Measurements from ENCODE around the gene PXMP4.
"Not testable (repeated sequence)": the region's sequence is repeated elsewhere in the genome, so short reads cannot be mapped to it uniquely, and the experiment has no call there.

PXMP4 gene, protein sequence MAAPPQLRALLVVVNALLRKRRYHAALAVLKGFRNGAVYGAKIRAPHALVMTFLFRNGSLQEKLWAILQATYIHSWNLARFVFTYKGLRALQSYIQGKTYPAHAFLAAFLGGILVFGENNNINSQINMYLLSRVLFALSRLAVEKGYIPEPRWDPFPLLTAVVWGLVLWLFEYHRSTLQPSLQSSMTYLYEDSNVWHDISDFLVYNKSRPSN

DNA sequence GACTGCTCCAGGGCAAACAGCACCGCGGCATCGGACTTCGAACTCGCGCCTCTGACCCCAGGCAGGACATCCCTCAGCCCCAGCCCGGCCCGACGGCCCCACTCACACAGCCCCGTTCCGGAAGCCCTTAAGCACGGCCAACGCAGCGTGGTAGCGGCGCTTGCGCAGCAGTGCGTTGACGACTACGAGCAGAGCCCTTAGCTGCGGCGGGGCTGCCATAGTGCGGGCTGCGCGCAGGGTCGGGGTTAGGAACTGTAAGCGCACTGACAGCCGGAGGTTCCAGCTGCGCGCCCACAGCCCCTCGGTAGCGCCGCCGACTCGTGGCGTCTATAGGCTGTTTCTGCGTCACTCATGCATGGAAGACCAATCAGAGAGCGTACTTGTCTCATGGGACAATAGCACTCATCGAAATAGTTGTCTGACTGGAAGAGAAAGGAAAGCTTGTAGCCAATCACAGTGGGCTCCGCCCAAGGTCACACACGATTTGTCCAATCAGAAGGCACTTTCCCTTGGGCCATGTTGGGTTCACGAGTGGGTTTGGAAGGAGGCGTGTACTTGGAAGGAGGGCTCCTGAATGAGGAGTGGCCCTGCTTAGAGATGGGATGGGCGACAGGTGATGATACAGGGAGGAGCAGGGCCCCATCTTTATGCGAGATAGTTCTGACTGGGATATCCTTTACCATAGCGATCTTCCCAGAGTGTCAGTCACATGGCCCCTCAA, at the start of gene PXMP4:
Gene PXMP4, minus strand, starts transcription at position 322 of the 721 bp plus-strand sequence. Its CDS starts 103 bp downstream, at position 219.
- ATAC-seq (peak; percentile 99), DNase-seq (peak; percentile 79)
- H3K36me3 Mint-ChIP-seq (ENCODE audit: low read depth) = peaks cover 2% of the 10 kb centered on the region
- H3K27ac Mint-ChIP-seq = peak within 1 kb of the TSS; percentile 83
- no peaks in the 10 kb centered on the region for H3K27me3 Mint-ChIP-seq
- peaks cover 4% of the 10 kb centered on the region for H3K9me3 Mint-ChIP-seq
- peaks cover 24% of the 10 kb centered on the region for H3K4me1 Mint-ChIP-seq
- H3K4me3 Mint-ChIP-seq = peak within 1 kb of the TSS; percentile 78

DNA sequence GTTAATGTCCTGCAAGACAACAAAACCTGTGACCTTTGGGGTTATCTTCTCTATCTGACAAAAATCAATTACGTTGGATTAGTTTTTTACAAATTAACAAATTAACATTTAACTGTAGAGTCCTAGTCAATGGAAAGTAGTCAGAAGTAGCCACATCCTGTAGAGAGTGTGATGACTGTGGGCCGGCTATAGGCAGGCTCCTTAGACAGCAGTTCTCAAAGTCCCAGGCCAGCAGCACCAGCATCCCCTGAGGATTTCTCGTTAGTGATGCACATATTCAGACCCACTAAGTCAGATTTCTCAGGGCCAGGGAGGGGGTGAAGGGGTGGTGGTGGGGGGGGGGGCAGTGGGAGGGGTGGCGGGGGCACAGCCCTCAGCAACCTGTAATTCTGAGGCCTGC, 48.9 kb upstream of the PXMP4 start:
- no peak for DNase-seq
- H3K4me3 Mint-ChIP-seq = no peak overlapping the region
- no peak for ATAC-seq
- H3K36me3 Mint-ChIP-seq (ENCODE audit: low read depth) = peaks cover 17% of the 10 kb centered on the region
- H3K27ac Mint-ChIP-seq = no peak overlapping the region
- no peaks in the 10 kb centered on the region for H3K9me3 Mint-ChIP-seq
- H3K4me1 Mint-ChIP-seq = peaks cover 14% of the 10 kb centered on the region
- no peaks in the 10 kb centered on the region for H3K27me3 Mint-ChIP-seq

DNA sequence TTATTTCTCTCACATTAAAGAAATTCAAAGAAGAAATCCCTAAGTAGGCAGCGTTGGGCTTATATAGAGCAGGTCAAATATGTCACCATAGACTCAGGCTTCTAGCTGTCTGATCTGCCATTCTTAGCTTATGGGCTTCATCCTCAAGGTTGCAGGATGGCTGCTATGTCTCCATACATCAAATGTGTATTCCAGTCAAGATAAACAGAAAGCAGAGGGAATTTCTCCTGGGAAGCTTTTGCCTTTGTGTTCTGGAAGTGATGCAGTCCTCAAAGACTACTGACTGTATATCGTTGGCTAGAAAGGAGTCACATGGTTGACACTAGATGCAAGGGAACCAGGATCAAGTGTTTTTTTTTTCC, 47.6 kb upstream of the PXMP4 start:
- H3K27ac Mint-ChIP-seq = no peak overlapping the region
- H3K4me3 Mint-ChIP-seq = no peak overlapping the region
- peaks cover 20% of the 10 kb centered on the region for H3K36me3 Mint-ChIP-seq (ENCODE audit: low read depth)
- no peaks in the 10 kb centered on the region for H3K9me3 Mint-ChIP-seq
- no peak for DNase-seq
- no peaks in the 10 kb centered on the region for H3K27me3 Mint-ChIP-seq
- H3K4me1 Mint-ChIP-seq = peaks cover 4% of the 10 kb centered on the region
- ATAC-seq = no peak

DNA sequence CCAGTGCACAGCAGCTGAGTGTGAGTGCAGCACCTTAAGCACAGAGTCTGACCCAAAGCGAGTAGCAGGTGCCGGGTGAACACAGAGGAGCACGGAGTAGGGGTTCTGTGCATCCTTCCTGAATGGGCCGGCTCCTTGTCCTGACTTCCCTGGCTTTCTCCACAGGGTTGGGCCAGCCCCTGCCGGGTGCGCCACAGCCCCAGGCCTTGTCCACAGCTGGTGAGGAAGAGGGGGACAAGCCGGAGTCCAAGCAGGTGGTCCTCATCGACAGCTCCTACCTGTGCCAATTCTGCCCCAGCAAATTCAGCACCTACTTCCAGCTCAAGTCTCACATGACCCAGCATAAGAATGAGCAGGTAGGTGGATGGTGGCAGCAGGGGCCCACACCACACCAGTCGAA, 46.6 kb upstream of the PXMP4 start:
- Mint-ChIP-seq H3K27ac (no peak overlapping the region), H3K4me1 (no peaks in the 10 kb centered on the region), H3K4me3 (no peak overlapping the region), H3K9me3 (no peaks in the 10 kb centered on the region), H3K36me3 (ENCODE audit: low read depth) (peaks cover 16% of the 10 kb centered on the region), H3K27me3 (no peaks in the 10 kb centered on the region)
- DNase-seq (no peak), ATAC-seq (no peak)

DNA sequence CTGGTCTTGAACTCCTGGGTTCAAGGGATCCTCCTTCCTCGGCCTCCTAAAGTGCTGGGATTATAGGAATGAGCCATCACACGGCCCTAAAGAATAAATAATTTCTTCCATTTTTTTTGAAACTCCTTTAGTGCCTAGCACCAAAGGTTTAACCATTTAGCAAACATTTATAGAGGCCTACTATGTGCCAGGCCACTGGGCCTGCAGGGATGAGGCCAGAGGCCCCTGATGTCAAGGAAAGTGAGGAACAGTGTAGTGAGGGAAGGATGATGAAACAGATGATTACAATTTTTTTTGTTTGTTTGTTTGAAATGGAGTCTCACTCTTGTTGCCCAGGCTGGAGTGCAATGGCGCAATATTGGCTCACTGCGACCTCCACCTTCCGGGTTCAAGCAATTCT, 45.5 kb upstream of the PXMP4 start:
- Mint-ChIP-seq H3K4me3 (no peak overlapping the region), H3K4me1 (no peaks in the 10 kb centered on the region), H3K27me3 (no peaks in the 10 kb centered on the region), H3K9me3 (no peaks in the 10 kb centered on the region), H3K36me3 (ENCODE audit: low read depth) (peaks cover 16% of the 10 kb centered on the region), H3K27ac (no peak overlapping the region)
- no peak for ATAC-seq
- DNase-seq = no peak

DNA sequence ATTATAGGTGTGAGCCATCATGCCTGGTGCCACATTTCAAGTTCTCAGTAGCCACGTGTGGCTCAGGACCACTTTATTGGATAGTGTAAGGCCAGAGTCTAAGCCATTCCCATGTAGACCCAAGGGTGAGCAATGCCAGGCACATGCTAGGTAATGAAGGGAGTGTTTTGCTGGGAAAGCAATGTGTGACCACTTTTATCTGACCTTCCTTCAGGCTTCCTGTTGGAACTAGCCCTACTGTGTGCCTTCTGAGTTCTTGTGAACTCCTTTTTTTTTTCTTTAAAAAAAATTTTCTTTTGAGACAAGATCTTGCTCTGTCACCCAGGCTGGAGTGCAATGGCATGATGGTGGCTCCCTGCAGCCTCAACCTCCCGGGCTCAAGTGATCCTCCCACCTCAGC, 45.0 kb upstream of the PXMP4 start:
- DNase-seq = no peak
- Mint-ChIP-seq H3K27ac (no peak overlapping the region), H3K9me3 (no peaks in the 10 kb centered on the region), H3K36me3 (ENCODE audit: low read depth) (peaks cover 13% of the 10 kb centered on the region), H3K27me3 (no peaks in the 10 kb centered on the region), H3K4me1 (no peaks in the 10 kb centered on the region), H3K4me3 (no peak overlapping the region)
- ATAC-seq = no peak

DNA sequence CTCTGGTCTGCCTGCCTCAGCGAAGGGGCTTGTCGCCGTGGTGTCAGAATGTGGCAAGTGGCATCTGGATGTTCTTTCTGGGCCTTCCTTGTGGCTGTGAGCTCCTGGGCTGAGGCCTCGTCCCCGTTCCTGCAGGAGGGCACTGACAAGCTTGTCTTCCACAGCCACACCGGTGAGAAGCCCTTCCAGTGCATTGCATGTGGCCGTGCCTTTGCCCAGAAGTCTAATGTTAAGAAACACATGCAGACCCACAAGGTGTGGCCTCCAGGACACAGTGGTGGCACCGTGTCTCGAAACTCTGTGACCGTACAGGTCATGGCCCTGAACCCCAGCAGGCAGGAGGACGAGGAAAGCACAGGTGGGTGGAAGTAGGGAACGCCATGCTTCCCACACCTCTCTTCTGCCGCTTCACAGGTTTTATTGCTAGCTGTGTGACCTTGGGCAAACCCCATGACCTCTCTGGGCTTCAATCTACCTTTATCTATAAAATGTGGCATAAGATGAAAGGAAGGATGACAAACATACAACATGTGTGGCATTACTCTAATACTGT, 41.7 kb upstream of the PXMP4 start:
- DNase-seq (no peak), ATAC-seq (no peak)
- Mint-ChIP-seq H3K4me1 (no peaks in the 10 kb centered on the region), H3K27me3 (no peaks in the 10 kb centered on the region), H3K36me3 (ENCODE audit: low read depth) (peaks cover 15% of the 10 kb centered on the region), H3K4me3 (no peak overlapping the region), H3K27ac (no peak overlapping the region), H3K9me3 (peaks cover 5% of the 10 kb centered on the region)

DNA sequence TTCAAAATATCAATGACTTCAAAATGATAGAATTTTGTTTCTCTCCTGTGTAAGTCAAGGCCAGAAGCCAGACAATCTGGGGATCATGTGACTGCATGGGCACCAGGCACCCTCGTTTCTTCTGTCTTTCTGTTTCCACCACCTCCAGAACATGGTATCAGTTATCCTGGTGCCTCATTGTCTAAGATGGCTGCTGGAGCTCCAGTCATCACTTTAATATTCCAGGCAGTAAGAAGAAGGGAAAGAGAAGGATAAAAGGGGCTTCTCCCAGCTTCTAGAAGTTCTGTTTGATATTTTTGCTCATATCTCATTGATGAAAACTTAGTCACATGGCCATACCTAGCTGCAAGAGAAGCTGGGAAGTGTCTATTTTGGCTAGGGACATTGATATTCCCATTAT, 37.3 kb upstream of the PXMP4 start:
- Mint-ChIP-seq H3K4me3 (no peak overlapping the region), H3K36me3 (ENCODE audit: low read depth) (peaks cover 18% of the 10 kb centered on the region), H3K4me1 (peaks cover 10% of the 10 kb centered on the region), H3K27ac (no peak overlapping the region), H3K9me3 (peaks cover 5% of the 10 kb centered on the region), H3K27me3 (no peaks in the 10 kb centered on the region)
- DNase-seq (no peak), ATAC-seq (no peak)

DNA sequence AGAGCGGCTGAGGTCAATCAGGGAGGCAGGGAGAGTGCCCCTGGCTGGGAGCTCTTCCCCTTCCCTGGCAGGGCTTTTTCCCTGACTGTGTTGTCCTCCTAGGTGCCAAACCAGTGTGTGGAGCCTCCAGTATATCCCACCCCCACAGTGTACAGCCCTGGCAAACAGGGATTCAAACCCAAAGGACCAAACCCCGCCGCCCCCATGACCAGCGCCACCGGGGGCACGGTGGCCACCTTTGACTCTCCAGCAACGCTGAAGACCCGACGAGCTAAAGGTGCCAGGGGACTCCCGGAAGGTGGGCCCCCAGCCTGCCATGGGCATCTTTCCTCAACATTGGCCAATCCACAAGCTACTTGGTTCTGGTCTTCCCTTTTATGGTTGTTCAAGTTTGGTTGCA, 36.9 kb upstream of the PXMP4 start:
- ATAC-seq = no peak
- Mint-ChIP-seq H3K36me3 (ENCODE audit: low read depth) (peaks cover 19% of the 10 kb centered on the region), H3K9me3 (peaks cover 5% of the 10 kb centered on the region), H3K4me1 (peaks cover 10% of the 10 kb centered on the region), H3K27me3 (no peaks in the 10 kb centered on the region), H3K27ac (no peak overlapping the region), H3K4me3 (no peak overlapping the region)
- DNase-seq = no peak

DNA sequence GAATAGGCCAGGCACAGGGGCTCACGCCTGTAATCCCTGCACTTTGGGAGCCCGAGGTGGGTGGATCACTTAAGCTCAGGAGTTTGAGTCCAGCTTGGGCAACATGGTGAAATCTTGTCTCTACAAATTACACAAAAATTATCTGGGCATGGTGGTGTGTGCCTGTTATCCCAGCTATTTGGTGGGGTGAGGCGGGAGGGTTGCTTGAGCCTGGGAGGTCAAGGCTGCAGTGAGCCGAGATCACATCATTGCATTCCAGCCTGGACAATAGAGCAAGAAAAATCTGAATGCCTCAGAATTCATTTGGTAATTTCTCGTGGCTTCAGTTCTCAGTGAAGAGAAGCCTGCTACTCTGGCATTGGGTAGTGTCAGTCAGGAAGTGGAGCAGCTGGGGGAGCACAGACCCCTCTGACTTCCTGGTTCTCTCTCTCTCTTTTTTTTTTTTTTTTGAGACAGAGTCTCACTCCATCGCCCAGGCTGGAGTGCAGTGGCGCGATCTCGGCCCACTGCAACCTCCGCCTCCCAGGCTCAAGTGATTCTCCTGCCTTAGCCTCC, 35.9 kb upstream of the PXMP4 start:
- not testable (repeated sequence) for H3K4me3 Mint-ChIP-seq, H3K9me3 Mint-ChIP-seq, H3K27me3 Mint-ChIP-seq, H3K4me1 Mint-ChIP-seq, ATAC-seq, DNase-seq
- H3K27ac Mint-ChIP-seq = peak overlapping the region; percentile 42
- H3K36me3 Mint-ChIP-seq (ENCODE audit: low read depth) = peaks cover 22% of the 10 kb centered on the region

DNA sequence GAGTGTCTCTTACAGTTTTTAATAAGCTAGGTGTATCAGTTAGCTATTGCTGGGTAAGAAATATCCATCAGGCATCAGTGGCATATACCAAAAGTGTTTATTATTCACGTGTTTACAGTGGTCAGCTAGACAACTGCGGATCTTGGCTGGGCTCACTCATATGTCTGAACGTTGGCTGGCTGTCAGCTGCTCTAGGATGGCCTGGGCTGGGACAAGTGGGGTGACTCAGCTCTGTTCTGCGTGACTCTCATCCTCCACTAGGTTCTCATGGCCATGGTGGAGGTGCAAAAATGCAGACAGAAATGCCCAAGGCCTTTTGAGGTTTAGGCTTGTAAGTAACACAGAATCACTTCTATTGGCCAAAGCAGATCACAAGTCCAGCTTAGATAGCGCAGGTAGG, 33.7 kb upstream of the PXMP4 start:
- Mint-ChIP-seq H3K4me1 (peaks cover 10% of the 10 kb centered on the region), H3K27me3 (no peaks in the 10 kb centered on the region), H3K9me3 (peaks cover 5% of the 10 kb centered on the region), H3K27ac (no peak overlapping the region), H3K4me3 (no peak overlapping the region), H3K36me3 (ENCODE audit: low read depth) (peaks cover 27% of the 10 kb centered on the region)
- DNase-seq = no peak
- ATAC-seq = no peak

DNA sequence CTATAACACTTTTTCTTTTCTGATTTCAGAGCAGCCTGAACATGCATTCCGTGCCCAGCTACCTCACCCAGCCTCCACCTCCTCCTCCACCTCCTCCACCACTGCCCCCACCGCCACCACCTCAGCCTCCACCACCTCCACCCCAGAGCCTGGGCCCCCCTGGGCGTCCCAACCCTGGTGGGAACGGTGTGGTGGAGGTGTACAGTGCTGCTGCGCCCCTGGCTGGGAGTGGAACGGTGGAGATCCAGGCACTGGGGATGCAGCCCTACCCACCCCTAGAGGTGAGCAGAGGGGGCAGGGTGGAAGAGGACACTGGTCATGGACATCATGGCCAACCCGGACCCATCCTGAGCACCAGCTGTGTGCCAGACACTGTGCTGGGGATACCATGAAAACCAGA, 33.0 kb upstream of the PXMP4 start:
- Mint-ChIP-seq H3K9me3 (peaks cover 5% of the 10 kb centered on the region), H3K27me3 (no peaks in the 10 kb centered on the region), H3K4me1 (peaks cover 10% of the 10 kb centered on the region), H3K36me3 (ENCODE audit: low read depth) (peaks cover 30% of the 10 kb centered on the region), H3K4me3 (no peak overlapping the region), H3K27ac (no peak overlapping the region)
- ATAC-seq = no peak
- DNase-seq = no peak

DNA sequence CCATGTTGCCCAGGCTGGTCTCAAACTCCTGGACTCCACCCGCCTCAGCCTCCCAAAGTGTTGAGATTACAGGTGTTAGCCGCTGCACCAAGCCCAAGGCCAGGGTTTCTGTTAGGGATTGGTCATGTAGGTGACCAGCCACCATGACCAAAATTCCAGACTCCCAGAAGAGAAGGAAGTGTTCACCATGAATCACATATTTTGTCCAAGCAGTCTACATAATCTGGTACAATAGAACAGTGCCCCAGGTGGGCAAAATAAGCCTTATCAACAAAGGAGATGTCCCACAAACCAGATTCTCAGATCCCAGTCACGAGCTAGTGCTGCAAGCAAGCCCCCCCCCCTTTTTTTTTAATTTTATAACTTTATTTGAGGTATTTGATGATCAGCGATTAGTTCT, 31.7 kb upstream of the PXMP4 start:
- H3K27ac Mint-ChIP-seq = no peak overlapping the region
- H3K27me3 Mint-ChIP-seq = no peaks in the 10 kb centered on the region
- H3K36me3 Mint-ChIP-seq (ENCODE audit: low read depth) = peaks cover 27% of the 10 kb centered on the region
- ATAC-seq (no peak), DNase-seq (no peak)
- H3K4me3 Mint-ChIP-seq = no peak overlapping the region
- H3K9me3 Mint-ChIP-seq = no peaks in the 10 kb centered on the region
- peaks cover 10% of the 10 kb centered on the region for H3K4me1 Mint-ChIP-seq

DNA sequence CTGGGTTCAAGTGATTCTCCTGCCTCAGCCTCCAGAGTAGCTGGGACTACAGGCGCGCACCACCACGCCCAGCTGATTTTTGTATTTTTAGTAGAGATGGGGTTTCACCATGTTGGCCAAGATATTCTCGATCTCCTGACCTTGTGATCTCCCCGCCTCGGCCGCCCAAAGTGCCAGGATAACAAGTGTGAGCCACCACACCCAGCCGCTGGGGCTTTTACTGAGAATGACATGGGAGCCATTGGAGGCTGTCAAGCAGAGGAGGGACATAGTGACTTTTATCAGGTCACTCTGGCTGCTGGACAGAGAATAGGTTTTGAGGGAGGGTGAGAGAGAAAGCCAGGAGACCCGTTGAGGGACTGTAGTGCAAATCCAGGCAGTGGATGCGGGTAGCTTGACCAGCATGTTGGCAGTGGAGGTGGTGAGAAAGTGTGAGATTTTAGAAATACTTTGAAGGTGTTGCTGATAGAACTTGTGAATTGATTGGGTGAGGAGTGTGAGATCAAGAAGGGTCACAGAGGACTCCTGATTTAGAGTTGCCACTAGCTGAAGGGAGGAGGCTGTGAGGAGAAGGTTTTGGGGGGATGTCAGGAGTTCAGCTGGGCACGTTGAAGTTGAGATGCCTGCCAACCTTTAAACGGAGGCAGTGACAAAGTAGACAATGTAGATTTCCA, 26.4 kb upstream of the PXMP4 start:
- H3K4me1 Mint-ChIP-seq = no peaks in the 10 kb centered on the region
- H3K36me3 Mint-ChIP-seq (ENCODE audit: low read depth) = peaks cover 20% of the 10 kb centered on the region
- no peaks in the 10 kb centered on the region for H3K27me3 Mint-ChIP-seq
- ATAC-seq = no peak
- H3K27ac Mint-ChIP-seq = no peak overlapping the region
- no peak for DNase-seq
- H3K4me3 Mint-ChIP-seq = no peak overlapping the region
- no peaks in the 10 kb centered on the region for H3K9me3 Mint-ChIP-seq
